CD4-positive, alpha-beta T cell treated with Interleukin-10 for 1 hour (primary cell): Measurements from ENCODE around the gene MLST8.
"Not testable (repeated sequence)": the region's sequence is repeated elsewhere in the genome, so short reads cannot be mapped to it uniquely, and the experiment has no call there.

ENCODE experiments used
- DNase-seq: peaks from one replicate; pipeline ENCODE4 v3.0.0-alpha.2; 2020

Gene MLST8

GRCh38 chr16:2250652-2251295, 45.5 kb downstream of the MLST8 start:
- DNase-seq = peak; percentile 56

GRCh38 chr16:2251296-2252111, 46.2 kb downstream of the MLST8 start, which contains the start of gene ECI1:
Gene ECI1, minus strand, starts transcription at chr16:2251587. Its CDS starts 21 bp downstream, at chr16:2251566.
- DNase-seq = peak; percentile 90

DNA sequence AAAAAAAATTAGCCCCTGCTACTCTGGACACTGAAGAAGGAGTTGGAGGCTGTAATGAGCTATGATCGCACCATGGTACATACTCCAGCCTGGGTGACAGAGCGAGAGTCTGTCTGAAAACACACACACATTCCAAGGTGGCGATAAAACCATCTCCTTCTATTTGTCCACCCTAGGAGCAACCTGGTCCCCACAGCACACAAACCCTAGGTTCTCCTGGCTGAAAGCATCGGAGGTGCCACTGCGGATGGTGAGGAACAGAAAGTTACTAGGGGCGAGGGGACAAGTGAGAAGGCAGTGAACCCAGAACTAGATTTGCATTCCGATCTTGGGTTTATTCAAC, 47.5 kb downstream of the MLST8 start:
- DNase-seq = no peak

- DNase-seq = no peak
Measured at GRCh38 chr16:2253293-2253692, 48.0 kb downstream of the MLST8 start.

- no peak for DNase-seq
Measured at GRCh38 chr16:2256531-2257140, 51.4 kb downstream of the MLST8 start.

- DNase-seq = no peak
Measured at GRCh38 chr16:2257726-2258125, 52.5 kb downstream of the MLST8 start.

DNA sequence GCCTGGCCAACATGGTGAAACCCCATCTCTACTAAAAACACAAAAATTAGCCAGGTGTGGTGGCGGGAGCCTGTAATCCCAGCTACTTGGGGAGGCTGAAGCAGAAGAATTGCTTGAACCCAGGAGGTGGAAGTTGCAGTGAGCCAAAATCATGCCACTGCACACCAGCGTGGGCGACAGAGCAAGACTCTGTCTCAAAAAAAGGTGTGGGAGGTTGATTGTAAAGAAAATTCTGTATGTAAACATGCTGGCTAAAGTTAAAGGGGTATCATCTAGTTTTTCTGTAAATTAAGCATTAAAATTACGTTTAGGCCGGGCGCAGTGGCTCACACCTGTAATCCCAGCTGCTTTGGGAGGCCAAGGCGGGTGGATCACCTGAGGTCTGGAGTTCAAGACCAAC, 53.3 kb downstream of the MLST8 start:
- DNase-seq = not testable (repeated sequence)
